Progenitor cell of endocrine pancreas (in vitro differentiated cells): ENCODE results near the gene SAMM50. TPM values are rescaled to one million over a fixed set of nuclear protein-coding genes. Genes with fewer than 3 reads are reported as not detected.

Source experiments
- DNase-seq: peaks from one replicate; pipeline ENCODE4 v3.0.0; 2021; ENCODE audit warnings: low spot score; ENCODE audit not compliant: unreplicated experiment
- H3K27ac Mint-ChIP-seq: 2 replicates; pipeline ENCODE4 v1.8.0; 2021; ENCODE audit warnings: mild to moderate bottlenecking, moderate library complexity, mixed read lengths
- H3K27me3 Mint-ChIP-seq: 2 replicates; pipeline ENCODE4 v1.8.0; 2021; ENCODE audit warnings: mixed read lengths
- H3K36me3 Mint-ChIP-seq: 2 replicates; pipeline ENCODE4 v1.8.0; 2022; ENCODE audit warnings: mixed read lengths; ENCODE audit not compliant: insufficient read depth
- H3K4me1 Mint-ChIP-seq: 2 replicates; pipeline ENCODE4 v1.8.0; 2021; ENCODE audit warnings: low read depth, mixed read lengths
- H3K4me3 Mint-ChIP-seq: 2 replicates; pipeline ENCODE4 v1.8.0; 2021; ENCODE audit warnings: low read depth, mild to moderate bottlenecking, moderate library complexity, mixed read lengths
- H3K9me3 Mint-ChIP-seq: 2 replicates; pipeline ENCODE4 v1.8.0; 2021; ENCODE audit warnings: low read depth, mixed read lengths
- CTCF ChIP-seq: fragments of 200-600 bp; sonication (generic); IDR thresholded peaks from one replicate; pipeline ENCODE4 v1.5.0; 2021; ENCODE audit warnings: antibody characterized with exemption, mild to moderate bottlenecking; ENCODE audit not compliant: unreplicated experiment
- total RNA-seq: library from RNA; stranded (reverse); gene quantifications from 2 replicates; pipeline ENCODE4 v1.2.1, GENCODE V29; 2021

The SAMM50 gene
- total RNA-seq, 1 donor from 2014 or later, result 50.9 TPM

GRCh38 chr22:44026066-44026629 lies 70.9 kb downstream of the SAMM50 start:
- H3K27ac Mint-ChIP-seq, result no peak overlapping the region
- H3K9me3 Mint-ChIP-seq, result no peaks in the 10 kb centered on the region
- no peak for DNase-seq
- no peaks in the 10 kb centered on the region for H3K36me3 Mint-ChIP-seq
- H3K27me3 Mint-ChIP-seq, result peaks cover 32% of the 10 kb centered on the region
- TF ChIP-seq CTCF, result no peak
- peaks cover 6% of the 10 kb centered on the region for H3K4me1 Mint-ChIP-seq
- no peak overlapping the region for H3K4me3 Mint-ChIP-seq

DNA sequence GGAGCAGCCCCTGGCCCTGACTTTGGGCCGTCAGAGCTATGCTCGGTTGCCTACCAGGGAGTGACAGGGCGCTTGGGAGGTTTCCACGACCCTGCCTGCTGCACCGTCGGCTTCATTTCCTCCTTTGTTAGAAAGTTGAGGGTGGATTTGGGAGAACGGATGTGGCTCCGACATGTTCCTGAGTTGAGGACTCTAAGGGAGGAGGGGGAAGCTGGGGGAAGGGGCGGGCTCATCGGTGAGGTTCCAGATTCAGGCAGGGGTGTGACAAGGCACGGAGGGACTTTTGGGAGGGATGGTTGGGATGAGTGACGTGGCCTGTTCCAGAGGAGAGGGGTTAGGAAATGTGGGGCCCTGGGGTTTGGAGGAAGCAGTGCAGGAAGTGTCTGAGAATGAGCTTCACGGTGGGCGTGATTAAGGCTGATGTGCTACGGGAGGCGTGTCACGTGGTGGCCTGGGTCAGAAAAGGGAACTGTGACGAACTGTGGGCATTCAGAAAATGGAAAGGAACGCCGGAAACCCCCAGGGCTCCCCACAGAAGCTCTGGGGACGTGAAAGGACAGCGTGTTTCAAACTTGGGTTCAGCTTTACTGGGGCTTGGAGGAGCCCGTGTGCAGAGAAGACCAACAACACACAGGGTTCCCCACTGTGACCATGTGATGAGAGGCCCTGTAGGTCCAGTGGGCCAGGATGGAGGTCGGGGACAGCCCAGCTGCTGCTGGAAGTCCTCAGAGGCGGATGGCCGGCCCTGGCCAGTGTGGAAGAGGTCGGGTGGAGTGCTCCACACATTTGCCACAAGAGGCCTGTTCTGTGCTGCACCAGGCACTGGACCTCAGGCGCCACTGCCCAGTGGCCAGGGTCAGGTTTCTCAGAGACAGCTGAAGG lies 71.6 kb downstream of the SAMM50 start:
- no peaks in the 10 kb centered on the region for H3K36me3 Mint-ChIP-seq
- no peak for TF ChIP-seq CTCF
- H3K27ac Mint-ChIP-seq, result no peak overlapping the region
- no peak for DNase-seq
- peaks cover 6% of the 10 kb centered on the region for H3K4me1 Mint-ChIP-seq
- H3K27me3 Mint-ChIP-seq, result peaks cover 32% of the 10 kb centered on the region
- H3K4me3 Mint-ChIP-seq, result no peak overlapping the region
- H3K9me3 Mint-ChIP-seq, result no peaks in the 10 kb centered on the region

DNA sequence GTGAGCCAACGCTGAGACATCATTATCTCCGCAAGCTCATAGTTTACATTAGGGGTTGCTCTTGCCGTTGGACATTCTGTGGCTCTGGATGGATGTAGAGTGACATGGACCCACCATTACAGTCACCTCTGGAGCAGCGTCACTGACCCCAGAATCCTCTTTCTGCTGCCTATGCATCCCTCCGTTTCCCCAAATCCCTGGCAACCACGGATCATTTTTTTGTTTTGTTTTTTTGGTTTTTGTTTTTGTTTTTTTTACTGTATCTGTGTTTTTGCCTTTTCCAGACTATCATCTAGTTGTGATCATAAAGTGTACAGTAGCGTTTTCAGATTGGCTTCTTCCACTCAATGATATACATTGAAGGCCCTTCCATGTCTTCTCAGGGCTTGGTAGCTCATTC lies 72.8 kb downstream of the SAMM50 start:
- no peak for TF ChIP-seq CTCF
- no peaks in the 10 kb centered on the region for H3K9me3 Mint-ChIP-seq
- no peak for DNase-seq
- H3K27me3 Mint-ChIP-seq, result peaks cover 29% of the 10 kb centered on the region
- H3K4me3 Mint-ChIP-seq, result no peak overlapping the region
- no peaks in the 10 kb centered on the region for H3K36me3 Mint-ChIP-seq
- peaks cover 6% of the 10 kb centered on the region for H3K4me1 Mint-ChIP-seq
- H3K27ac Mint-ChIP-seq, result no peak overlapping the region

DNA sequence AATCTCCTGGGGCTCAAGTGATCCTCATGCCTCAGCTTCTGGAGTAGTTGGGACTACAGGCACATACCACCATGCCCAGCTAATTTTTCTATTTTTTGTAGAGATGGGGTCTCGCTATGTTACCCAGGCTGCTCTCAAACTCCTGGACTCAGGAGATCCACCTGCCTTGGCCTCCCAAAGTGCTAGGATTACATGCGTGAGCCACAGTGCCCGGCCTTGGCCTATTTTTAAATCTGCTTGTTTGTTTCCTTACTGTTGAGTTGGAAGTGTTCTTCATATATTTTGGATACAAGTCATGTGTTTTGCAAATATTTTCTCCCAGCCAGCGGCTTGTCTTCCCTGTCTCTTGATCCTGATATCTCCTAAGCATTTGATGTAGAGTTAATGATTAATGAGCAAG lies 73.8 kb downstream of the SAMM50 start:
- Mint-ChIP-seq H3K27ac (no peak overlapping the region), H3K9me3 (no peaks in the 10 kb centered on the region)

More for the DNA sequence above, 73.8 kb downstream of the SAMM50 start:
- TF ChIP-seq CTCF, result no peak
- H3K36me3 Mint-ChIP-seq, result no peaks in the 10 kb centered on the region
- no peak for DNase-seq
- H3K4me3 Mint-ChIP-seq, result no peak overlapping the region
- H3K4me1 Mint-ChIP-seq, result peaks cover 8% of the 10 kb centered on the region
- H3K27me3 Mint-ChIP-seq, result peaks cover 25% of the 10 kb centered on the region
